Stomach (tissue), 4 donors: ENCODE measurements around the gene EXPH5.

ENCODE experiments used
- CTCF ChIP-seq, 7 experiments: fragments of 450-650 bp in 4 of 7; fragments of 200-600 bp in 3 of 7; sonication (generic) in 3 of 7; IDR thresholded peaks; one replicate each; pipeline ENCODE4 v1.5.1; 2016 to 2019; ENCODE audit warnings: antibody characterized with exemption in 7 of 7, control low read depth in 2 of 7, mild to moderate bottlenecking in 1 of 7
- POLR2A ChIP-seq, 4 donors: fragments of 450-650 bp; IDR thresholded peaks; one replicate each; pipeline ENCODE4 v1.6.1; 2016; ENCODE audit warnings: antibody characterized with exemption in 4 of 4, control low read depth in 2 of 4, mild to moderate bottlenecking in 1 of 4, moderate library complexity in 1 of 4

- TF ChIP-seq CTCF (IDR thresholded peaks at IDR 0.05) (no peak), POLR2A (IDR thresholded peaks at IDR 0.05) (no peak)
These were observed 23.7 kb downstream of the EXPH5 start for GRCh38 chr11:108569896-108570295.
